ENCODE measurements around the gene OTUD3. TPM values are rescaled to one million over a fixed set of nuclear protein-coding genes. Genes with fewer than 3 reads are reported as not detected.
"Not testable (repeated sequence)": the region's sequence is repeated elsewhere in the genome, so short reads cannot be mapped to it uniquely, and the experiment has no call there.

Gene OTUD3
- total RNA-seq, 1 donor from 2014 or later, result 4.9 TPM

GRCh38 chr1:19844731-19845495 lies 37.3 kb upstream of the OTUD3 start:
- no peak overlapping the region for H3K27ac ChIP-seq
- no peaks in the 10 kb centered on the region for H3K9me3 ChIP-seq
- intact Hi-C loops (cut with DNase I), result no loop called here

GRCh38 chr1:19845555-19845954 lies 36.6 kb upstream of the OTUD3 start:
- intact Hi-C loops (cut with DNase I), result no loop called here
- TF ChIP-seq POLR2A (IDR thresholded peaks at IDR 0.05) (no peak), POLR2AphosphoS5 (IDR thresholded peaks at IDR 0.05; ENCODE audit: insufficient read depth in 1 of 2, low read depth in 1 of 2) (no peak)
- H3K27me3 ChIP-seq, result no peaks in the 10 kb centered on the region
- H3K4me1 ChIP-seq, result peaks cover 20% of the 10 kb centered on the region
- no peaks in the 10 kb centered on the region for H3K9me3 ChIP-seq
- H3K36me3 ChIP-seq, result no peaks in the 10 kb centered on the region
- no peak overlapping the region for H3K27ac ChIP-seq
- no peak overlapping the region for H3K4me3 ChIP-seq
- no peak for DNase-seq (ENCODE audit: extremely low spot score in 2 of 2)

More at GRCh38 chr1:19844731-19845495, 37.3 kb upstream of the OTUD3 start:
- no peaks in the 10 kb centered on the region for H3K36me3 ChIP-seq
- no peak overlapping the region for H3K4me3 ChIP-seq
- TF ChIP-seq POLR2AphosphoS5 (IDR thresholded peaks at IDR 0.05; ENCODE audit: insufficient read depth in 1 of 2, low read depth in 1 of 2) (no peak), CTCF (IDR thresholded peaks at IDR 0.05) (no peak), POLR2A (IDR thresholded peaks at IDR 0.05) (no peak)
- peaks cover 20% of the 10 kb centered on the region for H3K4me1 ChIP-seq
- no peak for DNase-seq (ENCODE audit: extremely low spot score in 2 of 2)
- H3K27me3 ChIP-seq, result no peaks in the 10 kb centered on the region

- intact Hi-C loops (cut with DNase I), result no loop called here
- no peak for TF ChIP-seq CTCF (IDR thresholded peaks at IDR 0.05)
- no peak for TF ChIP-seq POLR2AphosphoS5 (IDR thresholded peaks at IDR 0.05; ENCODE audit: insufficient read depth in 1 of 2, low read depth in 1 of 2)
- TF ChIP-seq POLR2A (IDR thresholded peaks at IDR 0.05), result no peak
Measured at GRCh38 chr1:19846338-19846737, 35.9 kb upstream of the OTUD3 start.

GRCh38 chr1:19847334-19847733 lies 34.9 kb upstream of the OTUD3 start:
- H3K9me3 ChIP-seq; DNase-seq (ENCODE audit: extremely low spot score in 2 of 2); H3K36me3 ChIP-seq; intact Hi-C loops (cut with DNase I); H3K27me3 ChIP-seq; H3K4me3 ChIP-seq; H3K27ac ChIP-seq: not testable (repeated sequence)
- H3K4me1 ChIP-seq, result peaks cover 20% of the 10 kb centered on the region

More at GRCh38 chr1:19846338-19846737, 35.9 kb upstream of the OTUD3 start:
- H3K36me3 ChIP-seq, result no peaks in the 10 kb centered on the region
- DNase-seq (ENCODE audit: extremely low spot score in 2 of 2), result no peak
- peaks cover 20% of the 10 kb centered on the region for H3K4me1 ChIP-seq
- H3K4me3 ChIP-seq, result no peak overlapping the region
- no peak overlapping the region for H3K27ac ChIP-seq
- H3K27me3 ChIP-seq, result no peaks in the 10 kb centered on the region
- H3K9me3 ChIP-seq, result no peaks in the 10 kb centered on the region

GRCh38 chr1:19849307-19849706 lies 32.9 kb upstream of the OTUD3 start:
- H3K36me3 ChIP-seq; H3K4me3 ChIP-seq; H3K27ac ChIP-seq; H3K27me3 ChIP-seq; DNase-seq (ENCODE audit: extremely low spot score in 2 of 2); H3K9me3 ChIP-seq; intact Hi-C loops (cut with DNase I): not testable (repeated sequence)
- peaks cover 20% of the 10 kb centered on the region for H3K4me1 ChIP-seq

GRCh38 chr1:19850214-19850613 lies 32.0 kb upstream of the OTUD3 start:
- H3K4me3 ChIP-seq, result no peak overlapping the region
- H3K36me3 ChIP-seq, result no peaks in the 10 kb centered on the region
- TF ChIP-seq CTCF (IDR thresholded peaks at IDR 0.05) (no peak), POLR2AphosphoS5 (IDR thresholded peaks at IDR 0.05; ENCODE audit: insufficient read depth in 1 of 2, low read depth in 1 of 2) (no peak), POLR2A (IDR thresholded peaks at IDR 0.05) (no peak)
- no peaks in the 10 kb centered on the region for H3K27me3 ChIP-seq
- no peaks in the 10 kb centered on the region for H3K9me3 ChIP-seq
- H3K27ac ChIP-seq, result no peak overlapping the region
- DNase-seq (ENCODE audit: extremely low spot score in 2 of 2), result no peak
- intact Hi-C loops (cut with DNase I), result no loop called here
- peaks cover 11% of the 10 kb centered on the region for H3K4me1 ChIP-seq
